ENCODE data around the gene SH3BGRL2. TPM values are rescaled to one million over a fixed set of nuclear protein-coding genes. Genes with fewer than 3 reads are reported as not detected.
"Not testable (repeated sequence)": the region's sequence is repeated elsewhere in the genome, so short reads cannot be mapped to it uniquely, and the experiment has no call there.

Gene SH3BGRL2
- total RNA-seq, 2 experiments from 2014 or later = 0.13 TPM

DNA sequence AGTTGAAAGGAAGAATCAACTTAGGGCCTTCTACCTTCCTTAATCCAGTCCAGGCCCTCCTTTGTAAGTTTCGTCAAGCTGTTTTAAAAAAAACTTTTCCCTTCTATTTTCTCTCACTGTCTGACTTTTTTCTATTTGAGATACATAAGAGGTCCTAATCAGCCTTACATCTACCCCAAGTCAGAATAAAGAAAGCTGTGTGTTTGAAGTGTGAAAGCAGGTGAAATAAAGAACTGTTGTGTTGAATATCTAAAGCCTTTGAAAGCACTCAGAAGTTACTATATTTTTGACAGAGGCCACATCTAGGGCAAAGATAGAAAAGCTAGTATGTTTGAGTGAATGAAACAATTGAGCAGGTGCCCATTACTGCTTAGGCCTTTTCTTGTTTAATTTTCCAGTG is 35.5 kb downstream of the SH3BGRL2 start:
- H3K36me3 Mint-ChIP-seq (ENCODE audit: low read depth) = no peaks in the 10 kb centered on the region
- ATAC-seq (no peak), DNase-seq (no peak)
- peaks cover 9% of the 10 kb centered on the region for H3K4me1 Mint-ChIP-seq (ENCODE audit: low read depth)
- ChIA-PET CTCF (no interaction called here), POLR2A (no interaction called here)
- H3K27me3 Mint-ChIP-seq (ENCODE audit: low read depth) = no peaks in the 10 kb centered on the region
- no peak overlapping the region for H3K4me3 Mint-ChIP-seq
- H3K27ac Mint-ChIP-seq = no peak overlapping the region
- no peaks in the 10 kb centered on the region for H3K9me3 Mint-ChIP-seq (ENCODE audit: insufficient read depth)

DNA sequence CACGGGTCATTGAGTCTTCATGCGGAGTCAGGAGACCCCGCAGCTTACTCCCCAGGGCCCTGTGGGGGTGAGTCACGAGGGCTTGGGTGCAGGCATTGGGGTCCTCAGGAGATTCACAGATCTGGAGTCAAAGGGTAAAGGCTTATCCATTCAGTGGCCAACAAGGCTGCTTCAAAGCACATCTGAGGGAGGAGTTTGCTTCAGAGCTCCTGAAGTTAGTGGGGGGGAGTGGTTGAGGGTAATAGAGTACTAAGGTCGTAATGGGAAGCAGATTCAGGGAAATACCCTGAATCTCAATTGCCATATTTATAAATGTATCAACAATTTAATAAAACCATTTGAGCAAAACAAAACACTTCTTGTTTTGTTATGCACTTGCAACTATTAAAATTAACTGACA is 37.3 kb downstream of the SH3BGRL2 start:
- H3K4me1 Mint-ChIP-seq (ENCODE audit: low read depth) = peaks cover 20% of the 10 kb centered on the region
- ChIA-PET CTCF (no interaction called here), POLR2A (no interaction called here)
- H3K9me3 Mint-ChIP-seq (ENCODE audit: insufficient read depth) = no peaks in the 10 kb centered on the region
- H3K4me3 Mint-ChIP-seq = no peak overlapping the region
- H3K36me3 Mint-ChIP-seq (ENCODE audit: low read depth) = no peaks in the 10 kb centered on the region
- H3K27me3 Mint-ChIP-seq (ENCODE audit: low read depth) = no peaks in the 10 kb centered on the region
- DNase-seq = no peak
- no peak for ATAC-seq
- no peak overlapping the region for H3K27ac Mint-ChIP-seq

DNA sequence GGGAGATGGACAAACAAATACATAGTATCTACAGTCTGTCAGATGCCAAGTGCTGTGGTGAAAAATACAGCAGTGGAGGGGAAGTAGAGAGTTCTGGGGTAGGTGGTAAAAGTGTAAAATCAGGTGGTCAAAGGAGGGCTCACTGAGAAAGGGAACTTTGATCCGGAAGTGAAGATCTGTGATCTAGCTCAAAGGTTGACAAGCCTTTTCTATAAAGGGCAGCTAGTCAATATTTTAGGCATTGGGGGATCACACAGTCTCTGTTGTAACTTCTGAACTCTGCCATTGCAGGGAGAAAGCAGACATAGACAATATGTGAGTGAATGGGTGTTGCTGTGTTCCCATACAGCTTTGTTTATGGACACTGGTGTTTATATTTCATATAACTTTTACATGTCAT is 38.6 kb downstream of the SH3BGRL2 start:
- H3K36me3 Mint-ChIP-seq (ENCODE audit: low read depth) = no peaks in the 10 kb centered on the region
- H3K9me3 Mint-ChIP-seq (ENCODE audit: insufficient read depth) = no peaks in the 10 kb centered on the region
- ChIA-PET POLR2A (no interaction called here), CTCF (interaction anchor here (1.0 to 1.1 kb wide), 2 partner anchors 38 to 99 kb away, joined by 3 to 4 read pairs; no protein-coding TSS in a partner anchor)
- H3K4me3 Mint-ChIP-seq = no peak overlapping the region
- no peaks in the 10 kb centered on the region for H3K27me3 Mint-ChIP-seq (ENCODE audit: low read depth)
- DNase-seq = no peak
- ATAC-seq = no peak
- H3K4me1 Mint-ChIP-seq (ENCODE audit: low read depth) = peaks cover 20% of the 10 kb centered on the region
- no peak overlapping the region for H3K27ac Mint-ChIP-seq

DNA sequence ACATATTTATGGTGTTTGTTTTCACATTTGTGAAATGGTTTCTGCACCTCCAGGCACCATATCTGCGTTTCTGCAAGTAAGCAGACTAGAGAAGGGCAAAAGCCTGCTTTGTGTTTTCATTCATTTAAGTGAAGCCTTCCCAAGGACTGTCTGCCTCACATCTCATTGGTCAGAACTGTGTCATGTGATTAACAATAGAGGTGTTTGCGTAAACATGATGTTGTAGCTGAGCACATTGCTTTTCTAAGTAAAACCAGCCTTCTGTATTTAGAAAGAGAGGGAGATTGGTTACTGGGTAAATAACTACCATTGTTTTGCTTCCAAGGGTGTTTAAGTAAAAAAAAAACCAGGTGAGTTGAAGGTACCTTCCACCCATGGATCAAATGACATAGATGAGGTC is 39.7 kb downstream of the SH3BGRL2 start:
- DNase-seq = no peak
- H3K27me3 Mint-ChIP-seq (ENCODE audit: low read depth) = no peaks in the 10 kb centered on the region
- POLR2A ChIA-PET = no interaction called here
- no peaks in the 10 kb centered on the region for H3K36me3 Mint-ChIP-seq (ENCODE audit: low read depth)
- H3K4me3 Mint-ChIP-seq = no peak overlapping the region
- peak overlapping the region; percentile 12 for H3K27ac Mint-ChIP-seq
- H3K4me1 Mint-ChIP-seq (ENCODE audit: low read depth) = peaks cover 20% of the 10 kb centered on the region
- no peaks in the 10 kb centered on the region for H3K9me3 Mint-ChIP-seq (ENCODE audit: insufficient read depth)
- no peak for ATAC-seq
- CTCF ChIA-PET = interaction anchor here (1.0 kb wide), 1 partner anchor 100 kb away, joined by 3 read pairs; no protein-coding TSS in a partner anchor

DNA sequence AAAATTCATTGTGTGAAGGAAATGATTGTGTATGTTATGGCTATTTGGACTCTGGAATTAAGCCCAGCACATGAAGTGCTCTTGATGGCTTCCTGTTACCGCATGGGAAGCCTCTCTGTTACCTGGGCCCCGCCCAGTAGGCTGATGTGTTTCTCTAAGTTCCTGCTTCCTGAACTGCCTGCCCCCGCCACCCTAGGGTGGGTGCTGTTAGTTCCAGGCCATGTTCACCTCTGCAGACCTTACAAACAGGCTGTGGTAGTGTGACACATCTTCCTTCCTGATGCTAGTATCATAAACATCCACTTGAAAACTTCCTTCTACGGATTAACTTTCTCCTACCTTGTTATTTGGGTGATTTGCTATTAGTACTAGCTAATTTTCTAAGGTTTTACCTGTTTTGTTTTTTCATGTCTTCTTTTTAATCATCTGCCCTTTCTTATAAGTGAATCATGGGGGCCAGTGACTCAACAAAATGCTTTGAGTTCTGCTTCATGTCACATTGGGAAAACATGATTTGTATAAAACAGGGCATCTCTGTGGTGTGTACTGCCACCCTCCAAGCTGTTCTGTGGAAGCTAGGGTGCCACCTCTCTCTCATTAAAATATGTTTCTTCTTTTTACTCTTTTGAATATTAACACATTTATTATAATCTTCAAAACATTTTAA is 40.6 kb downstream of the SH3BGRL2 start:
- DNase-seq (peak; percentile 61), ATAC-seq (peak; percentile 84)
- CTCF ChIA-PET = interaction anchor here (0.7 to 3.4 kb wide), 11 partner anchors 12 to 277 kb away, joined by 3 to 15 read pairs (median 3); no protein-coding TSS in a partner anchor
- peak overlapping the region; percentile 58 for H3K27ac Mint-ChIP-seq
- peaks cover 20% of the 10 kb centered on the region for H3K4me1 Mint-ChIP-seq (ENCODE audit: low read depth)
- POLR2A ChIA-PET = no interaction called here
- no peaks in the 10 kb centered on the region for H3K36me3 Mint-ChIP-seq (ENCODE audit: low read depth)
- no peaks in the 10 kb centered on the region for H3K27me3 Mint-ChIP-seq (ENCODE audit: low read depth)
- H3K9me3 Mint-ChIP-seq (ENCODE audit: insufficient read depth) = no peaks in the 10 kb centered on the region
- H3K4me3 Mint-ChIP-seq = no peak overlapping the region

DNA sequence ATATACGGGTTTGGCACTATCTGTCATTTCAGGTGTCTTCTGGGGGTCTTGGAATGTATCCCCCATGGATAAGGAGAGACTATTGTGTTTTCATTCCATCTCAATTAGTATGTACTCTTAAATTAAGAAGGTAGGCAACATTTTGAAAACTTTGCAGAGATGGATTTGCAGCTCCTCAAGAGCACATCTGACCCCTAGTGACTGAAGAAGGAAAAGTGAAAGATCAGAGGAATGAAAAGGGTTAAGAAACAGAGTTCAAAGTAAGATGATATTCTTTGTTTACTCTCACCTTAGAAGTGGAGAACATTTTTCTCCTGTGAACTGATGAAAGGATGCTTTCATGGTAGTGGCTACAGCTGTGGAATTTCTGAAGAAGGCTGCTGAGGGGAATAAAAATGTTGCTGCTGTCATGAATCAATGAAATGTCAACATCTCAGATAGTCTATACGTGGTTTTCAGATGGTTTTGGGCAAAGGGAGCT is 41.5 kb downstream of the SH3BGRL2 start:
- H3K4me1 Mint-ChIP-seq (ENCODE audit: low read depth) = peaks cover 20% of the 10 kb centered on the region
- ChIA-PET CTCF (interaction anchor here (0.7 to 3.4 kb wide), 10 partner anchors 15 to 277 kb away, joined by 3 to 15 read pairs (median 4); no protein-coding TSS in a partner anchor), POLR2A (no interaction called here)
- H3K36me3 Mint-ChIP-seq (ENCODE audit: low read depth) = no peaks in the 10 kb centered on the region
- no peak overlapping the region for H3K4me3 Mint-ChIP-seq
- no peak for DNase-seq
- no peak for ATAC-seq
- H3K9me3 Mint-ChIP-seq (ENCODE audit: insufficient read depth) = no peaks in the 10 kb centered on the region
- H3K27me3 Mint-ChIP-seq (ENCODE audit: low read depth) = no peaks in the 10 kb centered on the region
- no peak overlapping the region for H3K27ac Mint-ChIP-seq

DNA sequence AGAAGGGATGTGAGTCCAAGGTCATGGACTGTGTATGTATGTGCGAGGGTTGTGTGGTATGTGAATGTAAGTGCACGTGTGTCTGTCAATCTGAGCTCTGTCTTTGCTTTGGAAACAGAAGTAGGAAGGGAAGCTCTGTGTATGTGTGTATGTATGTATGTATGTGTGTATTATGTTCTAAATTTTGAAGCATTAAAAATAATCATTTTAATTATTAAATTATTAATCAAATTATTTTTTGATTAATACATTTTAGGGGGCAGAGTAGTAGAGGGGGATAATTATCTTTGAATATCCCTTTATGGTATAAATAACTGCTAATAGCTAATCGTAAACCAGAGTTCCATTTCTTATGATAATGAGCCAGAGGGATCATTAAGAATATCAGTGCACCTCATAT is 42.8 kb downstream of the SH3BGRL2 start:
- ATAC-seq (no peak), DNase-seq (no peak)
- ChIA-PET CTCF (interaction anchor here (3.4 kb wide), 1 partner anchor 103 kb away, joined by 15 read pairs; no protein-coding TSS in a partner anchor), POLR2A (no interaction called here)
- H3K27ac Mint-ChIP-seq = no peak overlapping the region
- H3K27me3 Mint-ChIP-seq (ENCODE audit: low read depth) = no peaks in the 10 kb centered on the region
- H3K36me3 Mint-ChIP-seq (ENCODE audit: low read depth) = no peaks in the 10 kb centered on the region
- H3K4me3 Mint-ChIP-seq = no peak overlapping the region
- no peaks in the 10 kb centered on the region for H3K9me3 Mint-ChIP-seq (ENCODE audit: insufficient read depth)
- peaks cover 20% of the 10 kb centered on the region for H3K4me1 Mint-ChIP-seq (ENCODE audit: low read depth)

DNA sequence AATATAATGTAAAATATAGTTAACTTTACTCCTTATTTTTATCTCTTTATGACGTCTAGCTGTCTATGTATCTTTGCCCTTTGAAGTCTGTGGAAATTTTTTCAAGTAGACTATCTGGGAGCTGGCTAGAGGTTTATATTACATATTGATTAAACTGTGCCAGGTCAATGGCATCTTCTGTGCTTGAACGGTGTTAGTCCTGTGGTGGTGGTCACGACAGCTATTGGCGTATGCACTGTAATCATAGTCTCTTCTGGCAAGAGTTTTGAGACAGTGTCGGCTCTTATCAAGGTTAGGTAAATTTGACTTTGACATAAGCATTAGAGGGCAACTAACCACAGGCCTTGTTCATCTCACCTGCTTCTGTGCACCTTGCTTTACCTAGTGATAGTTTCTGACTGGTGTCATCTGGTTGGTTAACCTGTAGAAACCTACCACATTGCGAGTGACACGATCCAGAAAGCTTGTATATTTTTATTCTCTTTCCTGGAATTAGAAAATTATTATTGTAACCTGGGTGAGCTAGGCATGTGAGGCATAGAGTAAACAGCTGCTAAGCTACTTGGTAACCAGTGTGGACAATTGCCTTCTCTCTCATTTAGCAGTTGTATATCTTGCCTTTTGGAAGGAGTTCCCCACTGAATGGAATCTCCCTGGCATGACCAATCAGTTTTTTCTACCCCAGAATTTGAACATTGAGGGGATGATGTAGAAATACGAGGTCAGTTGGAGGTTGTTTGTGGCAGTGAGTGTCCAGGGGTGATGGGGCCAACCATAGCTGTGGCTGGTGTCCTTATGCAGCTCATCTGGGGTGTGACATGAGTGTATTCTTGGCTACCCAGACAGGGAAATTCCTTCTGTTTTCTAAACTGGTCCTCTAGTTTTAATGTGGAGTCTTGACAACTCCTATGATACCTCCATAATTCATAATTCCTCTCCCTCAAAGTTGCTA is 45.9 kb downstream of the SH3BGRL2 start:
- Mint-ChIP-seq H3K27me3 (ENCODE audit: low read depth) (no peaks in the 10 kb centered on the region), H3K36me3 (ENCODE audit: low read depth) (no peaks in the 10 kb centered on the region), H3K4me1 (ENCODE audit: low read depth) (peaks cover 7% of the 10 kb centered on the region), H3K27ac (no peak overlapping the region), H3K4me3 (no peak overlapping the region), H3K9me3 (ENCODE audit: insufficient read depth) (no peaks in the 10 kb centered on the region)
- DNase-seq = no peak
- POLR2A ChIA-PET = no interaction called here
- ATAC-seq = no peak
- CTCF ChIA-PET = no interaction called here

DNA sequence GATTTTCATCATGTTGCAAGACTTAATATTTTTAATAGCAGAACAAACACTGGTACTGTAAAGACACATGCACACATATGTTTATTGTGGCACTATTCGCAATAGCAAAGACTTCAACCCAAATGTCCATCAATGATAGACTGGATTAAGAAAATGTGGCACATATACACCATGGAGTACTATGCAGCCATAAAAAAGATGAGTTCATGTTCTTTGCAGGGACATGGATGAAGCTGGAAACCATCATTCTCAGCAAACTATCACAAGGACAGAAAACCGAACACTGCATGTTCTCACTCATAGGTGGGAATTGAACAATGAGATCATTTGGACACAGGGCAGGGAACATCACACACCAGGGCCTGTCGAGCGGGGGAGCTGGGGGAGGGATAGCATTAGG is 51.6 kb downstream of the SH3BGRL2 start:
- H3K4me3 Mint-ChIP-seq; H3K36me3 Mint-ChIP-seq (ENCODE audit: low read depth); H3K27me3 Mint-ChIP-seq (ENCODE audit: low read depth); H3K9me3 Mint-ChIP-seq (ENCODE audit: insufficient read depth); H3K4me1 Mint-ChIP-seq (ENCODE audit: low read depth); POLR2A ChIA-PET; H3K27ac Mint-ChIP-seq; ATAC-seq; DNase-seq; CTCF ChIA-PET: not testable (repeated sequence)

DNA sequence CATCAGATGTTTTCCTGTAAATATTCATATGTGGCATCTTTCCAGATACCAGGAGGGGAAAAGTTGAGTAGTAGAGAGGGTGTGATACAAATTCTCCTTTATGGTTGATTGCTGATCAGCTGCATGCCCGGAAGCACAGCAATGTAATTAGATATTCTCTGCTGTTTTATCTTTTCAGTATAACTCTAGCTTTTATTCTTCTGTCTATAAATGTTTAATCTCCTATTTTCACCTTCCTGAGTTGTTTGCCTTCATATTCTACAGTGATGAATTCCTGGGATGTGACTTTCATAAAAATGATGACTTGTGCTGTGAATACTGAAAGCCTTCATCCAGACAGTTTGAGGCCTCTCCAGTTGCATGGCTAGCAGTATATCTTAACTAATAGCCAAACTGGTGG is 53.7 kb downstream of the SH3BGRL2 start:
- H3K27ac Mint-ChIP-seq = no peak overlapping the region
- H3K9me3 Mint-ChIP-seq (ENCODE audit: insufficient read depth) = no peaks in the 10 kb centered on the region
- ChIA-PET POLR2A (no interaction called here), CTCF (no interaction called here)
- H3K36me3 Mint-ChIP-seq (ENCODE audit: low read depth) = no peaks in the 10 kb centered on the region
- DNase-seq (no peak), ATAC-seq (no peak)
- no peaks in the 10 kb centered on the region for H3K4me1 Mint-ChIP-seq (ENCODE audit: low read depth)
- peaks cover 2% of the 10 kb centered on the region for H3K27me3 Mint-ChIP-seq (ENCODE audit: low read depth)
- no peak overlapping the region for H3K4me3 Mint-ChIP-seq

DNA sequence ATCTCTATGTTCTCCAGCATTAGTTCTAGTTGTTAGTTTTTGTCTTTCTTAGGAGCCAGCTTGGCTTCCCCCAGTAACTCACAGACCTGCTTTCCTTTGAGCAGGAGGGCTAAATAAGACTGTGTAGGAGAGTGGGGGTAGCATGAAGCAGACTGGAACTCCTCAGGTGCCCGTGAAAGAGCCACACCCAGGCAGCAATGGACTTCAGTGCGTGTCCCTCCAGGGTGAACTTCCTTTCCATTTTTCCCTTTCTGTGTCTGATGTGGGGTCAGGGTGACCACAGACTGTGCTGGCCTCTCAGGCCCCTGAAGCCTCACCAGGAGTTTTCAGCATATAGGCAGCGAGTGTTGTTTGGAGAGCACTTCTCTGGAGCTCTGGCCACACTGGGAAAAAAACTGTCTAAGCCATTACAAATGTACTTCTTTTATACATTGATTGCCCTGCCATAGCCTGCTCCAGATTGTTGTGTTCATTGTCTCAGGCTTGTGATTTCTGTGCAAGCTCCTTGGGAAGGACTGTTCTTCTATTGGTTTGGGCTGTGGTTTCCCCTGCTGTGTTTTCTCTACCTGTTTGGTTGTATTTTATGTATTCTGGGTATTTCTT is 55.7 kb downstream of the SH3BGRL2 start:
- H3K27ac Mint-ChIP-seq = no peak overlapping the region
- no peak overlapping the region for H3K4me3 Mint-ChIP-seq
- CTCF ChIA-PET = no interaction called here
- H3K27me3 Mint-ChIP-seq (ENCODE audit: low read depth) = peaks cover 2% of the 10 kb centered on the region
- no peaks in the 10 kb centered on the region for H3K36me3 Mint-ChIP-seq (ENCODE audit: low read depth)
- no peak for ATAC-seq
- no peaks in the 10 kb centered on the region for H3K9me3 Mint-ChIP-seq (ENCODE audit: insufficient read depth)
- DNase-seq = no peak
- POLR2A ChIA-PET = no interaction called here
- H3K4me1 Mint-ChIP-seq (ENCODE audit: low read depth) = no peaks in the 10 kb centered on the region

DNA sequence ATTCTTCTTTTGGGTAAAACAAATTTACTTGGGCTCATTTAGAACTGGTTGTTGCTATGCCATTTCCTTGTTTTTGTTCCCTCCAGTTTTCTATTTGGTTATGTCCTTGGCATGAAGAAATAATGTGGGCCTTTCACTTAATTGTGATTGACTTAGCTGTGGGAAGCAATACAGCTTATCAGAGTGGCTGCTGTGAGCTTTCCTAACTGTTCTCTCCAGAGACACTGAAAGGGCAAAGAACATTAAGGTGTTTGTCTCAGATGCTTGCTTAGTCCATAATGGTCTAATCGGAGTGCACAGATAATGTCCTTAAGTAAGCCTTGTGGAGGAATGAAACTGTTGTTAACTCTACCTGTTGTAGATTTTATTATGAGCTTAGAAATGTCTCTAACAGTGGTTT is 56.6 kb downstream of the SH3BGRL2 start:
- H3K36me3 Mint-ChIP-seq (ENCODE audit: low read depth) = no peaks in the 10 kb centered on the region
- DNase-seq = no peak
- no peak overlapping the region for H3K4me3 Mint-ChIP-seq
- H3K27ac Mint-ChIP-seq = no peak overlapping the region
- POLR2A ChIA-PET = interaction anchor here (0.6 kb wide), 1 partner anchor 444 kb away, joined by 3 read pairs; no protein-coding TSS in a partner anchor
- peaks cover 2% of the 10 kb centered on the region for H3K27me3 Mint-ChIP-seq (ENCODE audit: low read depth)
- H3K4me1 Mint-ChIP-seq (ENCODE audit: low read depth) = no peaks in the 10 kb centered on the region
- H3K9me3 Mint-ChIP-seq (ENCODE audit: insufficient read depth) = no peaks in the 10 kb centered on the region
- ATAC-seq = no peak
- CTCF ChIA-PET = interaction anchor here (1.1 to 1.2 kb wide), 2 partner anchors 15 to 117 kb away, joined by 4 to 5 read pairs; no protein-coding TSS in a partner anchor

Data from activated CD8-positive, alpha-beta T cell treated with anti-CD3 and anti-CD28 coated beads, Interleukin-2, amount 10 ng/mL, durations not matched to agents 7 days and 5 days (primary cell).